ENCODE results near the gene NKX2-4. TPM values are rescaled to one million over a fixed set of nuclear protein-coding genes. Genes with fewer than 3 reads are reported as not detected.
A peak's percentile ranks its signal among the peaks of the same experiment; 100 is the strongest.

NKX2-4 gene
- total and polyA plus RNA-seq, 2 experiments from 2014 or later = not detected

DNA sequence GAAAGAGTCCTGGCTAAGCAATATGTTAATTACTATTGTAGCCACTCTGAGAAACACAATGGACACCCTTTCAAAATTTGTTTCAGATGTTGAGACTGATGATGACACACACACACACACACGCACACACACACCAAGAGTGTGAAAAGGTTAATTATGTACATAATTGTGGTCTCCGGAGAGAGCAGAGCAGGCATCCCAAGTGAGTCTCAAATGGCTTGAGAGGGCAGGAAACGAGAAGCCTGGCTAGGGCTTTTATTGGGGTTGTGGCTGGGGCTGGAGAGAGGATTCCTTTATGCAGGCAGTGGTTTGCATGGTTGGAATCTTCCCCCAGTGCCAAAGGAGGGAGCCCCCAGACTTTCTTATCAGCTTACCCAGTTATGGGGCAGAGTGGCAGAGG is 38.2 kb upstream of the NKX2-4 start:
- H3K27me3 ChIP-seq (replicated peaks; ENCODE audit: insufficient read depth) = 0 out of 2 replicates have a peak, but pooled peaks cover under 1% of the 10 kb centered on the region
- WGBS, 2 experiments (ENCODE audit: low coverage in 1 of 2, low lambda C conversion rate in 2 of 2, missing lambda C conversion rate in 2 of 2) = 30 to 34% methylated on average over 3 of the region's 3 CpGs
- peaks cover 33% of the 10 kb centered on the region for H3K4me1 ChIP-seq (ENCODE audit: insufficient read depth)
- H3K4me2 ChIP-seq (ENCODE audit: unreplicated experiment) = peak overlapping the region; percentile 38
- in situ Hi-C loops (cut with MboI) = no loop called here
- TF ChIP-seq EZH2phosphoT487 (IDR thresholded peaks at IDR 0.05; ENCODE audit: insufficient read depth, low read depth) (no peak), EZH2 (IDR thresholded peaks at IDR 0.05; ENCODE audit: insufficient read depth, poor library complexity, severe bottlenecking) (no peak)
- H3K36me3 ChIP-seq (ENCODE audit: low read depth) = no peaks in the 10 kb centered on the region
- peaks cover 16% of the 10 kb centered on the region for H3F3A ChIP-seq (ENCODE audit: insufficient read depth)
- no peak overlapping the region for H3K4me3 ChIP-seq
- H3K27ac ChIP-seq = peak overlapping the region; percentile 58
- no peaks in the 10 kb centered on the region for H4K20me1 ChIP-seq (ENCODE audit: insufficient read depth)
- H2AFZ ChIP-seq = no peak overlapping the region
- H3K9me3 ChIP-seq (ENCODE audit: low read depth) = no peaks in the 10 kb centered on the region
- DNase-seq = peak; percentile 6
- H3K79me2 ChIP-seq (ENCODE audit: insufficient read depth) = no peaks in the 10 kb centered on the region
- H3K9me2 ChIP-seq (ENCODE audit: insufficient read depth) = no peaks in the 10 kb centered on the region
- peak overlapping the region; percentile 21; the same call in 1 of the 2 replicates for H3K9ac ChIP-seq

DNA sequence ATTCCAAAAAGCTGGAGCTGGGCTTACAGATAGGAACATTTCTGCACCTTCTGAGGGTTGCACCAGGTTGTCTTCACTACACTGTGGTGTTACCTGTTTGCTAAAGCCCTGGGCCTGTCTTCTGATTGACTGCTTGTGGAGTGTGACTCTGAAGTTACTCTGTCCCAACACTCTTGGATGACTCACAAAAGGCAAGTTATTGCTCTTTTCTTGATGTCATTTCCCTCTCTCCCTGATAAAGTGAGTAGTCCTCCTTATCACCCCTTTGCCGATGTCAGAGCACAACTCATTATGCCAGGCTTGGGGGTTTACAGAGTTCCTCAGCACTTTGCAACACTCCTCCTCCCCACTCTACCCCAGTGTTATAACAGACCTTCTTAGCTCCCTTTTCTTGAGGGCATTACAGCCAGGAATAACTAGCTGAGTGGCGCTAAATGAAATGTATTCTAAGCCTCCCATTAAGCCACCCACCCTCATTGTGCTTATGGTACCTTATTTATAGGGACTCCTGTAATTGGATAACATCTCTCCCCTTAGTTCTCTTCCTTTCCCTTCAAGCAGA is 36.1 kb upstream of the NKX2-4 start:
- Histone ChIP-seq H3K9me3 (ENCODE audit: low read depth) (no peaks in the 10 kb centered on the region), H3K27ac (peak overlapping the region; percentile 20; the same call in 1 of the 2 replicates), H3F3A (ENCODE audit: insufficient read depth) (peaks cover 16% of the 10 kb centered on the region), H3K27me3 (replicated peaks; ENCODE audit: insufficient read depth) (no peaks in the 10 kb centered on the region), H3K9me2 (ENCODE audit: insufficient read depth) (no peaks in the 10 kb centered on the region), H2AFZ (no peak overlapping the region), H3K4me2 (ENCODE audit: unreplicated experiment) (no peak overlapping the region), H3K9ac (no peak overlapping the region), H3K79me2 (ENCODE audit: insufficient read depth) (no peaks in the 10 kb centered on the region), H3K4me3 (no peak overlapping the region), H3K4me1 (ENCODE audit: insufficient read depth) (peaks cover 33% of the 10 kb centered on the region), H3K36me3 (ENCODE audit: low read depth) (no peaks in the 10 kb centered on the region), H4K20me1 (ENCODE audit: insufficient read depth) (no peaks in the 10 kb centered on the region)
- peak; percentile 68 for DNase-seq
- 53% methylated on average over 2 of the region's 2 CpGs for WGBS, 2 experiments (ENCODE audit: low coverage in 1 of 2, low lambda C conversion rate in 2 of 2, missing lambda C conversion rate in 2 of 2)
- TF ChIP-seq EZH2phosphoT487 (IDR thresholded peaks at IDR 0.05; ENCODE audit: insufficient read depth, low read depth) = no peak
- in situ Hi-C loops (cut with MboI) = no loop called here

GRCh38 chr20:21432911-21433310 is 35.6 kb upstream of the NKX2-4 start:
- H3K9me2 ChIP-seq (ENCODE audit: insufficient read depth) = no peaks in the 10 kb centered on the region
- H4K20me1 ChIP-seq (ENCODE audit: insufficient read depth) = no peaks in the 10 kb centered on the region
- TF ChIP-seq EZH2 (IDR thresholded peaks at IDR 0.05; ENCODE audit: insufficient read depth, poor library complexity, severe bottlenecking) (no peak), EZH2phosphoT487 (IDR thresholded peaks at IDR 0.05; ENCODE audit: insufficient read depth, low read depth) (no peak)
- no peaks in the 10 kb centered on the region for H3K9me3 ChIP-seq (ENCODE audit: low read depth)
- H3F3A ChIP-seq (ENCODE audit: insufficient read depth) = peaks cover 16% of the 10 kb centered on the region
- WGBS, 2 experiments (ENCODE audit: low coverage in 1 of 2, low lambda C conversion rate in 2 of 2, missing lambda C conversion rate in 2 of 2) = 74 to 82% methylated on average over 4 of the region's 4 CpGs
- H3K9ac ChIP-seq = no peak overlapping the region
- H3K4me3 ChIP-seq = no peak overlapping the region
- H3K36me3 ChIP-seq (ENCODE audit: low read depth) = no peaks in the 10 kb centered on the region
- peak overlapping the region; percentile 20; the same call in 1 of the 2 replicates for H3K27ac ChIP-seq
- peaks cover 33% of the 10 kb centered on the region for H3K4me1 ChIP-seq (ENCODE audit: insufficient read depth)
- H3K27me3 ChIP-seq (replicated peaks; ENCODE audit: insufficient read depth) = no peaks in the 10 kb centered on the region; the same call in 1 of the 2 replicates
- H3K79me2 ChIP-seq (ENCODE audit: insufficient read depth) = no peaks in the 10 kb centered on the region
- no peak overlapping the region for H3K4me2 ChIP-seq (ENCODE audit: unreplicated experiment)
- DNase-seq = peak; percentile 53
- in situ Hi-C loops (cut with MboI) = no loop called here
- no peak overlapping the region for H2AFZ ChIP-seq

- TF ChIP-seq EZH2 (IDR thresholded peaks at IDR 0.05; ENCODE audit: insufficient read depth, poor library complexity, severe bottlenecking) (no peak), EZH2phosphoT487 (IDR thresholded peaks at IDR 0.05; ENCODE audit: insufficient read depth, low read depth) (no peak)
- H3K4me1 ChIP-seq (ENCODE audit: insufficient read depth) = peaks cover 10% of the 10 kb centered on the region
- no peaks in the 10 kb centered on the region; the same call in 1 of the 2 replicates for H3F3A ChIP-seq (ENCODE audit: insufficient read depth)
- in situ Hi-C loops (cut with MboI) = no loop called here
- no peak overlapping the region for H2AFZ ChIP-seq
- H3K79me2 ChIP-seq (ENCODE audit: insufficient read depth) = no peaks in the 10 kb centered on the region
- no peaks in the 10 kb centered on the region for H3K9me3 ChIP-seq (ENCODE audit: low read depth)
- no peaks in the 10 kb centered on the region for H4K20me1 ChIP-seq (ENCODE audit: insufficient read depth)
- H3K4me3 ChIP-seq = no peak overlapping the region
- H3K4me2 ChIP-seq (ENCODE audit: unreplicated experiment) = no peak overlapping the region
- WGBS, 2 experiments (ENCODE audit: low coverage in 1 of 2, low lambda C conversion rate in 2 of 2, missing lambda C conversion rate in 2 of 2) = 39 to 42% methylated on average over 3 of the region's 3 CpGs
- H3K27me3 ChIP-seq (replicated peaks; ENCODE audit: insufficient read depth) = peaks cover 3% of the 10 kb centered on the region; the same call in 1 of the 2 replicates
- no peak for DNase-seq
- no peaks in the 10 kb centered on the region for H3K36me3 ChIP-seq (ENCODE audit: low read depth)
- H3K27ac ChIP-seq = no peak overlapping the region
- no peak overlapping the region for H3K9ac ChIP-seq
- no peaks in the 10 kb centered on the region for H3K9me2 ChIP-seq (ENCODE audit: insufficient read depth)
These were observed 32.7 kb upstream of the NKX2-4 start for GRCh38 chr20:21430020-21430419.
